IMR-90 (cell line): ENCODE measurements around the gene LHX1. TPM values are rescaled to one million over a fixed set of nuclear protein-coding genes. Genes with fewer than 3 reads are reported as not detected.
A peak's percentile ranks its signal among the peaks of the same experiment; 100 is the strongest.

Experiments
- ATAC-seq: fragments of 200-7000 bp; cut with Tn5 transposase; 2 replicates; pipeline ENCODE4 v1.9.1; 2020; ENCODE audit warnings: low read depth, mild to moderate bottlenecking, moderate library complexity
- BruUV-seq: library from RNA; stranded (reverse); fragments of 400-500 nt; replicated peaks from 2 replicates; lab custom pipeline; 2021; lab: Mats Ljungman, UMichigan
- CTCF ChIA-PET: fragments of 300-600 bp; formaldehyde crosslinking; extraction: SDS; loops from one replicate; lab custom pipeline; 2021; ENCODE audit warnings: antibody characterized with exemption; lab: Yijun Ruan, JAX
- POLR2A ChIA-PET: fragments of 300-600 bp; sonication (Branson Sonifier 250); formaldehyde crosslinking; loops from one replicate; lab custom pipeline; 2022; ENCODE audit warnings: antibody characterized with exemption; ENCODE audit not compliant: unreplicated experiment; lab: Charles Lee
- DNase-seq: peaks from one replicate; pipeline ENCODE4 v3.0.0; 2013
- H2AFZ ChIP-seq: replicated peaks from 2 replicates; pipeline ENCODE3; 2013; ENCODE audit warnings: low read length, mild to moderate bottlenecking; ENCODE audit not compliant: poor library complexity
- H2AK5ac ChIP-seq: 2 replicates; pipeline ENCODE4 v1.6.1; 2013; ENCODE audit warnings: low read depth, low read length, inconsistent platforms
- H2AK9ac ChIP-seq: replicated peaks from 2 replicates; pipeline ENCODE3; 2013; ENCODE audit warnings: mild to moderate bottlenecking, low read depth, low read length, moderate library complexity; ENCODE audit not compliant: poor library complexity
- H2BK120ac ChIP-seq: 2 replicates; pipeline ENCODE4 v1.6.1; 2013; ENCODE audit warnings: low read depth, low read length, inconsistent platforms
- H2BK15ac ChIP-seq: 3 replicates; pipeline ENCODE4 v1.6.1; 2013; ENCODE audit warnings: low read depth, low read length, inconsistent platforms
- H2BK20ac ChIP-seq: 2 replicates; pipeline ENCODE4 v1.6.1; 2013; ENCODE audit warnings: low read depth, mild to moderate bottlenecking, inconsistent platforms, low read length, moderate library complexity
- H2BK5ac ChIP-seq: 2 replicates; pipeline ENCODE4 v1.6.1; 2013; ENCODE audit warnings: mild to moderate bottlenecking, low read depth, low read length, inconsistent platforms; ENCODE audit not compliant: poor library complexity, severe bottlenecking
- H3K14ac ChIP-seq: replicated peaks from 2 replicates; pipeline ENCODE4 v1.6.1; 2013; ENCODE audit warnings: low read depth, low read length, inconsistent platforms
- H3K18ac ChIP-seq: 2 replicates; pipeline ENCODE4 v1.6.1; 2013; ENCODE audit warnings: low read depth, low read length, control low read depth
- H3K23ac ChIP-seq: 2 replicates; pipeline ENCODE4 v1.6.1; 2013; ENCODE audit warnings: low read depth, low read length, inconsistent platforms
- H3K27ac ChIP-seq: 2 replicates; pipeline ENCODE4 v1.5.1; 2013; ENCODE audit warnings: mild to moderate bottlenecking, control low read depth, low read length; ENCODE audit not compliant: insufficient read depth
- H3K27me3 ChIP-seq: 2 replicates; pipeline ENCODE4 v1.6.1; 2013; ENCODE audit warnings: low read length; ENCODE audit not compliant: control insufficient read depth, insufficient read depth
- H3K36me3 ChIP-seq: 2 replicates; pipeline ENCODE4 v1.6.1; 2013; ENCODE audit warnings: low read length, mixed read lengths; ENCODE audit not compliant: control insufficient read depth, insufficient read depth
- H3K4ac ChIP-seq: 2 replicates; pipeline ENCODE4 v1.6.1; 2013; ENCODE audit warnings: low read depth, low read length, inconsistent platforms
- H3K4me1 ChIP-seq: 2 replicates; pipeline ENCODE4 v1.6.1; 2013; ENCODE audit warnings: low read length, mixed read lengths; ENCODE audit not compliant: control insufficient read depth, insufficient read depth
- H3K4me2 ChIP-seq: 2 replicates; pipeline ENCODE4 v1.6.1; 2013; ENCODE audit warnings: low read depth, mild to moderate bottlenecking, control low read depth, low read length, moderate library complexity
- H3K4me3 ChIP-seq: 2 replicates; pipeline ENCODE4 v1.5.1; 2013; ENCODE audit warnings: low read depth, mild to moderate bottlenecking, control low read depth, low read length, moderate library complexity; ENCODE audit not compliant: insufficient read depth
- H3K56ac ChIP-seq: 2 replicates; pipeline ENCODE4 v1.6.1; 2013; ENCODE audit warnings: low read length, inconsistent platforms; ENCODE audit not compliant: insufficient read depth; ENCODE audit errors: extremely low read depth
- H3K79me1 ChIP-seq, 2 experiments: 2 replicates each; pipeline ENCODE4 v1.6.1; 2013; ENCODE audit warnings: low read length in 2 of 2, inconsistent platforms in 1 of 2, low read depth in 1 of 2
- H3K9ac ChIP-seq: 2 replicates; pipeline ENCODE4 v1.6.1; 2013; ENCODE audit warnings: low read depth, low read length, control low read depth
- H3K9me1 ChIP-seq: 2 replicates; pipeline ENCODE4 v1.6.1; 2013; ENCODE audit warnings: low read length, inconsistent platforms; ENCODE audit not compliant: insufficient read depth
- H3K9me3 ChIP-seq: 2 replicates; pipeline ENCODE4 v1.6.1; 2013; ENCODE audit warnings: low read length; ENCODE audit not compliant: control insufficient read depth, insufficient read depth
- H4K20me1 ChIP-seq: 2 replicates; pipeline ENCODE4 v1.6.1; 2013; ENCODE audit warnings: low read length, inconsistent platforms; ENCODE audit not compliant: insufficient read depth
- H4K5ac ChIP-seq: 2 replicates; pipeline ENCODE4 v1.6.1; 2013; ENCODE audit warnings: mild to moderate bottlenecking, low read depth, low read length, control low read depth
- H4K8ac ChIP-seq, 2 experiments: 2 replicates each; pipeline ENCODE4 v1.6.1; 2013; ENCODE audit warnings: low read depth in 2 of 2, low read length in 2 of 2, control low read depth in 1 of 2, inconsistent platforms in 1 of 2
- H4K91ac ChIP-seq: 2 replicates; pipeline ENCODE4 v1.6.1; 2013; ENCODE audit warnings: low read depth, low read length, inconsistent platforms; ENCODE audit not compliant: insufficient read depth
- BHLHE40 ChIP-seq: fragments of 150-350 bp; IDR thresholded peaks from 2 replicates; pipeline ENCODE4 v1.6.1; 2016; ENCODE audit warnings: mild to moderate bottlenecking, low read depth, low read length
- CEBPB ChIP-seq: IDR thresholded peaks from 2 replicates; pipeline ENCODE4 v1.6.1; 2012; ENCODE audit warnings: low read depth, low read length, improper control_type of control experiment
- MAFK ChIP-seq: IDR thresholded peaks from 2 replicates; pipeline ENCODE4 v1.6.1; 2012; ENCODE audit warnings: low read depth, low read length, improper control_type of control experiment
- MAZ ChIP-seq: IDR thresholded peaks from 2 replicates; pipeline ENCODE4 v1.6.1; 2012; ENCODE audit warnings: low read depth, mild to moderate bottlenecking, low read length, improper control_type of control experiment, moderate library complexity, borderline replicate concordance
- MXI1 ChIP-seq: IDR thresholded peaks from 2 replicates; pipeline ENCODE4 v1.6.1; 2012; ENCODE audit warnings: low read depth, mild to moderate bottlenecking, low read length, moderate library complexity, borderline replicate concordance
- POLR2A ChIP-seq: IDR thresholded peaks from 2 replicates; pipeline ENCODE4 v1.6.1; 2012; ENCODE audit warnings: mild to moderate bottlenecking, low read depth, low read length
- RCOR1 ChIP-seq: IDR thresholded peaks from 2 replicates; pipeline ENCODE4 v1.6.1; 2012; ENCODE audit warnings: mild to moderate bottlenecking, low read length, improper control_type of control experiment; ENCODE audit not compliant: insufficient replicate concordance
- USF2 ChIP-seq: fragments of 150-350 bp; IDR thresholded peaks from 2 replicates; pipeline ENCODE4 v1.6.1; 2017; ENCODE audit warnings: mild to moderate bottlenecking, antibody characterized with exemption, low read length, low read depth
- WGBS, 2 experiments: methylation state at CpG; one replicate each; pipeline versions ENCODE4 v1.1.5 to v1.1.7; 2013; ENCODE audit warnings: missing lambda C conversion rate in 2 of 2; ENCODE audit not compliant: insufficient read length in 1 of 2; ENCODE audit errors: extremely low coverage in 2 of 2; 5-methylcytosine and 5-hydroxymethylcytosine counted together
- dilution Hi-C: fragments of 300-500 bp; cut with HindIII; formaldehyde crosslinking; loops from one replicate; pipeline ENCODE4 v1.14.3; 2018; ENCODE audit warnings: low sequenced_read_pairs; ENCODE audit not compliant: unreplicated experiment
- in situ Hi-C: fragments of 300-500 bp; cut with MboI; formaldehyde crosslinking; loops from 3 replicates; pipeline ENCODE4 v1.14.3; 2019; ENCODE audit warnings: low sequenced_read_pairs, inconsistent platforms, mixed read lengths
- intact Hi-C: fragments of 100-400 bp; cut with micrococcal nuclease; formaldehyde crosslinking; loops from 2 replicates; pipeline ENCODE4 v1.10.0; 2022
- polyA plus RNA-seq, 3 experiments: library from polyadenylated mRNA; depleted of rRNA; stranded (reverse); fragments of >200 nt; gene quantifications; 2 replicates each; pipeline ENCODE4 v1.2.3, GENCODE V29; 2012; ENCODE audit warnings: low replicate concordance in 1 of 3
- total RNA-seq: library from RNA; depleted of rRNA; stranded (reverse); fragments of >200 nt; gene quantifications from 2 replicates; pipeline ENCODE4 v1.2.3, GENCODE V29; 2012

The LHX1 gene
- total and polyA plus RNA-seq, 2 of the 4 experiments (the other 2 are of a cell fraction) = not detected

GRCh38 chr17:36948717-36949460, 11.6 kb downstream of the LHX1 start, which contains the start of gene AATF:
Gene AATF, plus strand, starts transcription at chr17:36948954. Its CDS starts 172 bp downstream, at chr17:36949126.
- in situ Hi-C loops = no loop called here
- H3K18ac ChIP-seq = peak within 1 kb of the TSS; percentile 1; the same call in 1 of the 2 replicates
- no peaks in the 10 kb centered on the region; the same call in none of the 2 replicates for H4K20me1 ChIP-seq
- peak within 1 kb of the TSS; percentile 49 for H2BK5ac ChIP-seq
- peak within 1 kb of the TSS; percentile 95 for H3K4me2 ChIP-seq
- peak; percentile 94 for DNase-seq
- dilution Hi-C loops = no loop called here
- peak within 1 kb of the TSS; percentile 88 for H3K4ac ChIP-seq
- no TSS peak for BruUV-seq
- peak within 1 kb of the TSS; percentile 67 for H3K56ac ChIP-seq
- 0 out of 2 replicates have a peak, but pooled peaks cover 2% of the 10 kb centered on the region for H3K9me1 ChIP-seq
- H3K14ac ChIP-seq = peak within 1 kb of the TSS; percentile 96
- TF ChIP-seq BHLHE40 = peak; percentile 93
- peak; percentile 84; the same call in 1 of the 2 replicates for TF ChIP-seq MAZ
- TF ChIP-seq CEBPB = no peak
- TF ChIP-seq MAFK = no peak
- TF ChIP-seq RCOR1 = no peak
- TF ChIP-seq USF2 = peak; percentile 96
- peak; percentile 86 for TF ChIP-seq POLR2A
- peak; percentile 85; the same call in 1 of the 2 replicates for TF ChIP-seq MXI1
- H2AK9ac ChIP-seq = peak within 1 kb of the TSS; percentile 84
- peak; percentile 97 for ATAC-seq
- H3K27me3 ChIP-seq = peaks cover 37% of the 10 kb centered on the region
- H3K4me3 ChIP-seq = peak within 1 kb of the TSS; percentile 55
- CTCF ChIA-PET = interaction anchor here (0.6 to 0.9 kb wide), 3 partner anchors 9 to 584 kb away, joined by 3 to 9 read pairs (median 4); no protein-coding TSS in a partner anchor
- H4K91ac ChIP-seq = peak within 1 kb of the TSS; percentile 66
- H3K9me3 ChIP-seq = no peaks in the 10 kb centered on the region
- no peak within 1 kb of the TSS for H2BK15ac ChIP-seq
- H2AK5ac ChIP-seq = no peak within 1 kb of the TSS
- H3K79me1 ChIP-seq = peaks cover 23 to 27% of the 10 kb centered on the region in 2 experiments
- peak within 1 kb of the TSS; percentile 40; the same call in 1 of the 2 replicates for H2BK120ac ChIP-seq
- H3K4me1 ChIP-seq = peaks cover 3% of the 10 kb centered on the region
- H2BK20ac ChIP-seq = no peak within 1 kb of the TSS
- peak within 1 kb of the TSS; percentile 98 for H2AFZ ChIP-seq
- peak within 1 kb of the TSS; percentile 92 for H3K23ac ChIP-seq
- H3K36me3 ChIP-seq = peaks cover 10% of the 10 kb centered on the region
- H4K8ac ChIP-seq = peak within 1 kb of the TSS; percentile 74 to 92
- peak within 1 kb of the TSS; percentile 78 for H3K27ac ChIP-seq
- H4K5ac ChIP-seq = peak within 1 kb of the TSS; percentile 52
- 0% methylated on average over 61 of the region's 90 CpGs; no CpG with 5 or more reads in 1 of the 2 experiments for WGBS, 2 experiments
- intact Hi-C loops = loop anchor here (5.0 to 10.0 kb wide), 2 partner anchors 98 to 314 kb away; no protein-coding TSS in a partner anchor
- H3K9ac ChIP-seq = peak within 1 kb of the TSS; percentile 80
- POLR2A ChIA-PET = no interaction called here
